Mononuclear cell (primary cell): ENCODE results near the gene CHST4. TPM values are rescaled to one million over a fixed set of nuclear protein-coding genes. Genes with fewer than 3 reads are reported as not detected.
"Not testable (repeated sequence)": the region's sequence is repeated elsewhere in the genome, so short reads cannot be mapped to it uniquely, and the experiment has no call there.

ENCODE experiments used
- H3K27me3 ChIP-seq: 2 replicates; pipeline ENCODE4 v1.6.0; 2011; ENCODE audit warnings: low read length, control low read depth; ENCODE audit not compliant: insufficient read depth
- H3K4me1 ChIP-seq: 2 replicates; pipeline ENCODE4 v1.5.1; 2011; ENCODE audit warnings: mild to moderate bottlenecking, low read length, control low read depth; ENCODE audit not compliant: insufficient read depth
- H3K4me3 ChIP-seq: 2 replicates; pipeline ENCODE4 v1.5.1; 2011; ENCODE audit warnings: mild to moderate bottlenecking, low read length, moderate library complexity
- H3K9me3 ChIP-seq: 2 replicates; pipeline ENCODE4 v1.5.1; 2011; ENCODE audit warnings: low read depth, mild to moderate bottlenecking, control low read depth, low read length
- total RNA-seq: library from RNA; depleted of rRNA; stranded (reverse); fragments of >200 nt; gene quantifications from one replicate; pipeline ENCODE4 v1.2.3, GENCODE V29; 2012

The CHST4 gene
- total RNA-seq, 1 donor: not detected

- peaks cover 4% of the 10 kb centered on the region for H3K27me3 ChIP-seq
- H3K4me1 ChIP-seq: peaks cover 7% of the 10 kb centered on the region
- H3K4me3 ChIP-seq: no peak overlapping the region
- H3K9me3 ChIP-seq: no peaks in the 10 kb centered on the region
Observed at GRCh38 chr16:71552698-71553503, 26.7 kb downstream of the CHST4 start.

- Histone ChIP-seq H3K4me1 (peaks cover 7% of the 10 kb centered on the region), H3K27me3 (peaks cover 1% of the 10 kb centered on the region), H3K4me3 (no peak overlapping the region), H3K9me3 (no peaks in the 10 kb centered on the region)
Observed at GRCh38 chr16:71555230-71555891, 29.1 kb downstream of the CHST4 start.

- H3K27me3 ChIP-seq: no peaks in the 10 kb centered on the region
- H3K4me1 ChIP-seq: peaks cover 7% of the 10 kb centered on the region
- no peaks in the 10 kb centered on the region for H3K9me3 ChIP-seq
- H3K4me3 ChIP-seq: no peak overlapping the region
Observed at GRCh38 chr16:71557299-71557698, 31.1 kb downstream of the CHST4 start.

GRCh38 chr16:71557954-71558582 lies 31.8 kb downstream of the CHST4 start:
- Histone ChIP-seq H3K9me3 (no peaks in the 10 kb centered on the region), H3K4me1 (peaks cover 7% of the 10 kb centered on the region), H3K4me3 (no peak overlapping the region), H3K27me3 (no peaks in the 10 kb centered on the region)

- H3K4me3 ChIP-seq: no peak overlapping the region
- no peaks in the 10 kb centered on the region for H3K9me3 ChIP-seq
- H3K4me1 ChIP-seq: peaks cover 18% of the 10 kb centered on the region
- no peaks in the 10 kb centered on the region for H3K27me3 ChIP-seq
Observed at GRCh38 chr16:71559855-71560254, 33.6 kb downstream of the CHST4 start.

- peaks cover 27% of the 10 kb centered on the region for H3K4me1 ChIP-seq
- H3K27me3 ChIP-seq, H3K9me3 ChIP-seq, H3K4me3 ChIP-seq: not testable (repeated sequence)
Observed at GRCh38 chr16:71561886-71562285, 35.7 kb downstream of the CHST4 start.

GRCh38 chr16:71562552-71562951 lies 36.3 kb downstream of the CHST4 start:
- Histone ChIP-seq H3K27me3 (no peaks in the 10 kb centered on the region), H3K9me3 (no peaks in the 10 kb centered on the region), H3K4me3 (no peak overlapping the region), H3K4me1 (peaks cover 27% of the 10 kb centered on the region)

GRCh38 chr16:71564335-71564967 lies 38.2 kb downstream of the CHST4 start:
- Histone ChIP-seq H3K4me1 (peaks cover 27% of the 10 kb centered on the region), H3K9me3 (no peaks in the 10 kb centered on the region), H3K27me3 (no peaks in the 10 kb centered on the region), H3K4me3 (peak overlapping the region; percentile 43)

- no peaks in the 10 kb centered on the region for H3K27me3 ChIP-seq
- no peak overlapping the region for H3K4me3 ChIP-seq
- H3K4me1 ChIP-seq: peaks cover 27% of the 10 kb centered on the region
- H3K9me3 ChIP-seq: no peaks in the 10 kb centered on the region
Observed at GRCh38 chr16:71565812-71566700, 39.8 kb downstream of the CHST4 start.

- Histone ChIP-seq H3K9me3 (no peaks in the 10 kb centered on the region), H3K4me1 (peaks cover 27% of the 10 kb centered on the region), H3K27me3 (no peaks in the 10 kb centered on the region), H3K4me3 (no peak overlapping the region)
Observed at GRCh38 chr16:71567931-71568330, 41.7 kb downstream of the CHST4 start.

- no peaks in the 10 kb centered on the region for H3K9me3 ChIP-seq
- H3K4me1 ChIP-seq: peaks cover 27% of the 10 kb centered on the region
- no peak overlapping the region for H3K4me3 ChIP-seq
- H3K27me3 ChIP-seq: no peaks in the 10 kb centered on the region
Observed at GRCh38 chr16:71568551-71568950, 42.3 kb downstream of the CHST4 start.

- Histone ChIP-seq H3K9me3 (no peaks in the 10 kb centered on the region), H3K27me3 (no peaks in the 10 kb centered on the region), H3K4me3 (no peak overlapping the region), H3K4me1 (peaks cover 18% of the 10 kb centered on the region)
Observed at GRCh38 chr16:71569621-71570020, 43.4 kb downstream of the CHST4 start.

- Histone ChIP-seq H3K27me3 (no peaks in the 10 kb centered on the region), H3K4me3 (no peak overlapping the region), H3K9me3 (no peaks in the 10 kb centered on the region), H3K4me1 (peaks cover 14% of the 10 kb centered on the region)
Observed at GRCh38 chr16:71570144-71570543, 43.9 kb downstream of the CHST4 start.

- no peaks in the 10 kb centered on the region for H3K4me1 ChIP-seq
- no peaks in the 10 kb centered on the region for H3K9me3 ChIP-seq
- H3K4me3 ChIP-seq: no peak overlapping the region
- H3K27me3 ChIP-seq: no peaks in the 10 kb centered on the region
Observed at GRCh38 chr16:71572497-71573116, 46.4 kb downstream of the CHST4 start.
